Raji (cell line): ENCODE measurements around the gene NAE1.
A peak's percentile ranks its signal among the peaks of the same experiment; 100 is the strongest.

Source experiments
- POLR2A ChIP-seq: IDR thresholded peaks from 2 replicates; pipeline ENCODE4 v1.6.1; 2011; ENCODE audit warnings: low read depth, low read length, control low read depth; ENCODE audit not compliant: insufficient read depth

Gene NAE1

DNA sequence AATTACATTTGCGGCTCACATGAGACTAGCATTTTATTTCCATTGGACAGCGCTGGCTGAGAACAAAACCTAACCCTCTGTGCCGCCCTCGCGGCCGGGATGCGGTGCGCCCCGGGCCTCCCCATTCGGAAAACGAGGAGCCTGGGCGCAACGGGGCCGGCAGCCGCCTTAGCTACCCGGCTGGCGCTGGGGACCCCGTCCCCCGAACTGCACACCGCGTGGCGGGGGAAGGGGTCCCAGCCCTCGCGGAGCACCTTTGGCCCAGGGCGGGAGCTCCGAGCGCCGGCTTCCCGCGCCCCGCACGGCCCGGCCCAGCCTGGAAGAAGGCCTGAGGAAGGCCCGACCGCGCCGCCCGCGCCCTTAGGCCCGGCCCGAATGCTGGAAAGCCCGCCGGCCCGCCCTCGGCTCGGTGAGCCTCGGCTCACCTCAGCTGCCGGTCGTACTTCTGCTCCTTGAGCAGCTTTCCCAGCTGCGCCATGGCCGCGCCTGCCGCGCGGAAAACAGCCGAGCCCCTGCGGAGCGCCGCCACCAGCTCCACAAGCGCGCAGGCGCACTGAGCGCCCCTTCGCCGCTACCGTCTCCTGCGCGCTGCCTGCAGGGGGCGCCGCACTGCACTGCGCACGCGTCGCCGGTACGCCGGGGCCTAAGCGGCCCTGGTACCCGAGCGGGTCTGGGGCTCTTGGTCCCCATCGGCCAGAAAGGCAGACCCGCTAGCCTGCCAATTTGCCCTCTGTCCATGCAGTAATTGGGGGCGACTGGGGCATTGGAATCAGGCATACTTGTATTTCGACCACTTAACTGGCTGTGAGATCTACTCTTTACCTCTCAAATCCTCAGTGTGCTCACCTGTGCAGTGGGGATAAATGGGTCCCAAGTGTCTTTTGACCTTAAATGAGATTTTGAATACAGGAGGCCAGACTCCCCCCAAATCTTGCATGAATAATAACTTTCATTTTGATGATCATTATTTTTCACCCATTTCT is at the start of gene NAE1:
NAE1 (minus strand) TSS at position 555 of the 983 bp plus-strand sequence; CDS start at position 478, 77 bp downstream.
- peak; percentile 93 for TF ChIP-seq POLR2A

- TF ChIP-seq POLR2A: no peak
These were observed 47.3 kb upstream of the NAE1 start for GRCh38 chr16:66878067-66878466.

DNA sequence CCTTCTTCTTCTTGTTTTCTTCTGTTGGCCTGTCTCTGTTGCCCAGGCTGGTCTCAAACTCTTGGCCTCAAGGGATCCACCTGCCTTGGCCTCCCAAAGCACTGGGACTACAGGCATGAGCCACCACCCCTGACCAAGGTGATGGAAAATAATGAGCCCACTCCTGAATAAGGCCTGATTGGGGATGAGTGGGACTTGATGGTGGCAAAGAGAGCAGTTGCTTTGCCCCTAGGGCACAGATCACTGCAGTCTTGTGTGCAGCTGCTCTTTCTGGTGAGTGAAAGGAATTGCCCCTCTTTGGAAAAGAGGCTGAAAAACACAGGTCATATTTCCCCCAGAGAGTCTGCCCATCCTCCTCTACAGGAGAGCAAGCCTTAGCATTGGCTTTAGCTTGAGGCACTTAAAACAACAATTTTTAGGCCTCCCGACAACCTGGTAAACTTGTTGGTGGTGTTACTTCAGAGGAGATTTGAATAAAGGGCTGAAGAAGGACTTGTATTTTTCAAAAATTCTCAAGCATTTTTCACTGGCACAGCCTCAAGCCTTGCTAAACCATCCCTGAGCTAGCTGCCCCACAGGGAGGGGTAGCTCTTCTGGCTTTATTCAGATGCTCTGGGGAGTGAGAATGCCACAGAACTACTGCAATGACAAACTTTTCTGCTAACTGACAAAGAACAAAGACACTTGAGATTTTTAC is 43.5 kb upstream of the NAE1 start:
- TF ChIP-seq POLR2A: no peak

DNA sequence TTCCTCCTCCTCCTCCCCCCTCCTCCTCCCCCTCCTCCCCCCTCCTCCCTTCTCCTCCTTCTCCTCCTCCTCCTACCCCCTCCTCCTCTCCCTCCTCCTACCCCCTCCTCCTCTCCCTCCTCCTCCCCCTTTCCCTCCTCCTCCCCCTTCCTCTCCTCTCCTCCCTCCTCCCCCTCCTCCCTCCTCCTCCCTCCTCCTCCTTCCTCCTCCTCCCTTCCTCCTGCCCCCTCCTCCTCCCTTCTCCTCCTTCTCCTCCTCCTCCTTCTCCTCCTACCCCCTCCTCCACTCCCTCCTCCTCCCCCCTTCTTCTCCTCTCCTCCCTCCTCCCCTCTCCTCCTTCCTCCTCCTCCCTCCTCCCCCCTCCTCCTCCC is 42.9 kb upstream of the NAE1 start:
- TF ChIP-seq POLR2A: no peak

- TF ChIP-seq POLR2A: peak; percentile 30; the same call in 1 of the 2 replicates
These were observed 42.3 kb upstream of the NAE1 start for GRCh38 chr16:66872943-66873684.

- no peak for TF ChIP-seq POLR2A
These were observed 41.8 kb upstream of the NAE1 start for GRCh38 chr16:66872559-66872942.

- TF ChIP-seq POLR2A: no peak
These were observed 41.1 kb upstream of the NAE1 start for GRCh38 chr16:66871840-66872239.

- TF ChIP-seq POLR2A: no peak
These were observed 38.6 kb upstream of the NAE1 start for GRCh38 chr16:66869424-66869823.

DNA sequence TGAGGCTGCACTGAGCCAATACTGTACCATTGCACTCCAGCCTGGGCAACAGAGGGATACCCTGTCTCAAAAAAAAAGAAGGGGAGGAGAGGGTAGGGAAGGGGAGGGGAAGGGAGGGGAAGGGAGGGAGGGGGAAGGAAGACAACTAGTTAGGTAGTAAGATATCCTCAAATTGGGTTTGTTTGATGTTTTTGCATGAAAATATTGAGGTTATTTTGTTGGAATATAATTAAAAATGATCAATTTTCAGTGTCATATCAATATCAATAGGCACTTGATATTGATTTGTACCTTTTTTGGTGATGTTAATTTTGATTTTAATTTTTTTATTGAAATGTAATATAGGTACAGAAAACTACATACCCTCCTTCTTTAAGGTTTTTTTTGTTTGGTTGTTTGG is 32.9 kb upstream of the NAE1 start:
- TF ChIP-seq POLR2A: no peak

DNA sequence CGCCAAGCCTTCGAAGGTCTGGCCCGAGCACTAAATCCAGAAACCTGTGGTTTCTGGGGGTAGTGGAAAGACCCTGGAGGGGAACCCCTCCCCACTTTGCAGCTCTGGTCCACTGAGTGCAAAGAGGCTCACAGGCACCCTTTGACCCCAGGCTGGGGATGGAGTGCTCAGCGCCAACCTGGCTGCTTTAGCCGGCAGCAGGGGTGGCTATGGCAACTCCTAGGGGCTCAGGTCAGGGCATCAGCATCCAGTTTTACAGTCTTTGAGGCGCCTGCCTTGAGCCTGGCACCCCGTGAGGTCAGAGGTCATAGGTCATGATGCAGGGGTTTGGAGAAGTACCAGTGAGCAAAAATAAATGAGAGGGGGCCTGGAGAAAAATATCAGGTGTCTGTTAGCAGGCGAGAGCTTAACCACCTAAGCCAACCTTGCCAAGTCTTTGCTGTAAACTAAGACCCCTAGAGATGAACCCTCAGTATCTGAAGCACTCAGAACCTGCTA is 31.3 kb upstream of the NAE1 start:
- TF ChIP-seq POLR2A: no peak

DNA sequence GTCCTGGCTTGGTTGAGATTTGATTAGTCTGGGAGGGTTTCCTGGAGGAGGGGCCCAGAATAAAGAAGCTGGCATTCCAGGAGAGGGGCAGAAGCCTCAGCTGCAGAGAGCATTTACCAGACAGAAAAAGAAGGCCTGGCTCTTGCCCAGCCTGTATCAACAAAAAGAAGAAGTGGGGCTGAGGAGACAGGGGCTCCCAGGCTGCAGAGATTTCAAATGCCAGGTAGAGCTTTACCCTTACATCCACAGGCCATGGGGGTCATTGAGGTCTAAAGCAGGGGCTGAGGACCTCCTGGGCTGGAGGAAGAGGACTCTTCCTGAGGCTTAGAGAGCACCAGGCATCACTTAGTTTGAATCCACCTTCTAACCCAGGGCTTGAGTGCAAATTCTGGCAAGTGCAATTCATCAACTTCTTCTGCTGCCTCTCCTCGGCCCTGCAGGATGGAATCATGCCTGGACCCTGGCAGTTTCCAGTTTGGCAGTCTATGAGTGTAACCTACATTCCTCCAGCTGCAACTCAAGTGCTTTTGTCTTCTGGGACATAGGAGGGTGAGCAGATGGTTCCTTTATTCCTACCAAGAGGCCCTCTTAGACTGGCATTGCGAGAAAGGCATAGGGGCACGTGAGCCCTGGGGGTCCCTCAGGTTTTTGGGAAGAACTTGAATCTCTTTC is 28.8 kb upstream of the NAE1 start:
- no peak for TF ChIP-seq POLR2A

DNA sequence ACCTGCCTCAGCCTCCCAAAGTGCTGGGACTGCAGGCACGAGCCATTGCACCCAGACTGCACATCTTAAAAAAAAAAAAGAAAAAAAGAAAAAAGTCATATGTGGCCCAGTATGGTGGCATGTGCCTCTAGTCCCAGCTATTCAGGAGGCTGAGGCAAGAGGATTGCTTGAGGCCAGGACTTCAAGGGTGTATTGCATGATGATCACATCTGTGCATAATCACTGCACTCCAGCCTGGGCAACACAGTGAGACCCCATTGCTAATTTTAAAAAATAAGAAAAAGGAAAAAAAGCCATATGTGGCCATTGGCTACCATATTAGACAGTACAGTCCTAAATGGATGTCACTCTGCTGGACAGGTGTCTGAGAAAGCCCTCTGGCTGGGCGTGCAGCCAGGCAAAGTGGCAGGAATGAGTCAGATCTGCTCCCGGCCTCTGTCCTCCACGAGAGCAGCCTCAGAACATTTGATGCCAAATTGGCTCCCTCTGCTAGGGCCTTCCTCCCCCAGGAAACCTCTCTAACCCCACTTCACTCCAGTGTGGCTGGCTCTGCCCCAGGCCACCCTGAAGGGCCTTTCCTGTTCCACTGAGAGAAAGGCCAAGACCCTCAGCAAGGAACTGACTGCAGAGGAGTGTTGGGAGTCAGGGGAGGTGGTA is 28.1 kb upstream of the NAE1 start:
- TF ChIP-seq POLR2A: no peak

DNA sequence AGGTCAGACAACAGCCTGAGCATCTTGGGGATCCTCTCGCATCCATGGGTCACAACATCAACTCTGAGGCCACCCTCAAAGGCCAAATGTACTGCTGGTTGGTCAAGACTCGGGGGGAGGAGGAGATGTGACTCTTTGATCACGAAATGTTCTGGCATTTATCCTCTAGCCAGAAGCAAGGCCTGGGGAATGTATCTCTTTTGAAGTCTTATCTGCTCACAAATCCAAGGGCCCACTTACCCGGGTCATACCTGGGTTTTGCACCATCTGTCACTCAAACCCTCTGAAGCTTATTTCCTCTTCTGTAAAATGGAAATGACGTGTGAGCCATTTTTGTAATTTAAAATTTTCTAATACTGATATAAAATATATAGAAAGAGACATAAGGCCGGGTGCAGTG is 26.7 kb upstream of the NAE1 start:
- TF ChIP-seq POLR2A: no peak

DNA sequence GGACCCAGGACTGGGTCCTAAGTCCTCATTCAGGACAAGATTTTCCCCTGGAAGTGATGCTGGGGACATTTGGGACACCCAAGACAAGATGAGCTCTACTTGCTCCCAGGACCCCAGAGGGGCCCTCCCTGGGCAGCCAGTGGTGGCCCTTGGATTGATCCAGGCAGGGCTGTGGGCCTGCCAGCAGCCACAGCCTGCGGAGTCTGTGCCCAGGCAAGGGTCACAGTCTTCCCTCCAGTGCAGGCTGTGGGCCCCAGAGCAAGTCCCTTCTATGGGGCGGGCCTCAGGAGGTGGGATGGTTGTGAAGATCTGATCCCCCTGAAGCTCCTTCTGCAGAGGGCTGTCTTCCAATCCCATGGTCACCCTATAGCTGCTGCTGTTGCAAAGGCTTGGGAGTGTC is 26.0 kb upstream of the NAE1 start:
- no peak for TF ChIP-seq POLR2A

DNA sequence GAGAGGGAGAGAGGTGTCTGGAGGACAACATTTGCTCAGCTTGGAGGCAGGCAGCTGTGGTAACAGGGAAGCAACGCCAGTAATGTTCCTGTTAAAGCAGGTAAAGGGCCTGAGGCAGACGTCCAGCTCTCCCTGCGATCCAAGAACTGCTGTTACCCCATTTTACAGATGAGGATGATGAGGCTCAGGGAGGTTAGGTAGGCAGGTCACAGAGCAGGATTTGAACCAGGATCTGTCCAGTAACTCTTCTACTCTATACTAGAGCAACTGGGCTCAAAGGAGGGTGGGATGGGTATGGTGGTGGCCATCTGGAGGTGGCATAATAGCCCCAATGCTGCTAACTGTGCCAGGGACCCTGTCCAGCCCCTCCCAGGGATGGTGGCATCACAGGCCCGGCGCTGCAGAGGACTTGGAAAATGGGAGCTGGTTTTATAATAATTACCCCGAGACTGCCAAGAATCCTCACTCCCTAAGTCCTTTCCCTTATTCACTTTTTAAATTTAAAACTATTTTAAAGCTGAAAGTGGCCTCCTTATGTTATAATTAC is 25.5 kb upstream of the NAE1 start:
- no peak for TF ChIP-seq POLR2A
